Body of pancreas (tissue), 4 donors: Measurements from ENCODE around the gene HES2. TPM values are rescaled to one million over a fixed set of nuclear protein-coding genes. Genes with fewer than 3 reads are reported as not detected.

Experiments used
- ATAC-seq: fragments of 150-250 bp; one replicate; pipeline ENCODE4 v1.9.1; 2016
- DNase-seq, 4 donors: peaks; one replicate each; pipeline ENCODE4 v3.0.0-alpha.2; 2019
- H3K27ac ChIP-seq, 4 donors: fragments of 200-600 bp; sonication (generic); 1 replicate in 3 of 4; 2 replicates in 1 of 4; pipeline versions ENCODE4 v1.5.1 to v1.6.1; 2016 to 2019; ENCODE audit warnings: mild to moderate bottlenecking in 1 of 4, mixed read lengths in 1 of 4, moderate library complexity in 1 of 4
- H3K27me3 ChIP-seq, 2 donors: fragments of 200-600 bp; sonication (generic); one replicate each; pipeline ENCODE4 v1.6.0; 2016; ENCODE audit warnings: mild to moderate bottlenecking in 1 of 2
- H3K36me3 ChIP-seq, 2 donors: fragments of 200-600 bp; sonication (generic); replicated peaks in 1 of 2; 2 replicates each; pipeline ENCODE4 v1.5.1; 2016; ENCODE audit warnings: low read depth in 2 of 2; ENCODE audit not compliant: insufficient read depth in 1 of 2
- H3K4me1 ChIP-seq: fragments of 200-600 bp; sonication (generic); one replicate; pipeline ENCODE4 v1.6.0; 2016
- H3K4me3 ChIP-seq, 2 donors: fragments of 200-600 bp; sonication (generic); 1 replicate in 1 of 2; 2 replicates in 1 of 2; pipeline ENCODE4 v1.5.1; 2016 to 2019
- H3K9me3 ChIP-seq, 3 donors: fragments of 200-600 bp; sonication (generic); 1 replicate in 2 of 3; 2 replicates in 1 of 3; pipeline ENCODE4 v1.5.1; 2016
- CTCF ChIP-seq, 7 experiments: fragments of 450-650 bp in 4 of 7; fragments of 200-600 bp in 3 of 7; sonication (generic) in 3 of 7; IDR thresholded peaks; one replicate each; pipeline ENCODE4 v1.5.1; 2016 to 2019; ENCODE audit warnings: antibody characterized with exemption in 7 of 7
- POLR2A ChIP-seq, 3 donors: fragments of 450-650 bp; IDR thresholded peaks; one replicate each; pipeline ENCODE4 v1.6.1; 2016; ENCODE audit warnings: antibody characterized with exemption in 3 of 3, mild to moderate bottlenecking in 2 of 3
- WGBS, 2 donors: methylation state at CpG; one replicate each; pipeline ENCODE4 v1.1.5; 2017; 5-methylcytosine and 5-hydroxymethylcytosine counted together
- intact Hi-C: fragments of 100-400 bp; cut with DNase I; formaldehyde crosslinking; loops from one replicate; pipeline ENCODE4 v1.15.1; 2023
- total RNA-seq, 2 donors: library from RNA; depleted of rRNA; stranded (reverse); fragments of >200 nt; gene quantifications; one replicate each; pipeline ENCODE4 v1.1.0, GENCODE V29; 2016

Gene HES2
- total RNA-seq = under 1 TPM in 1 of 2 donors, not detected in 1; 0.26 TPM

- peaks cover 0 to 41% of the 10 kb centered on the region in 2 donors for H3K27me3 ChIP-seq
- no peak within 1 kb of the TSS for H3K27ac ChIP-seq
- DNase-seq = peak in 1 of 4 donors; percentile 33
- TF ChIP-seq CTCF (IDR thresholded peaks at IDR 0.05) (no peak), POLR2A (IDR thresholded peaks at IDR 0.05) (no peak)
- WGBS, 2 donors = 0% methylated on average over 6 to 48 of the region's 62 CpGs
- H3K36me3 ChIP-seq = no peaks in the 10 kb centered on the region
- H3K9me3 ChIP-seq = no peaks in the 10 kb centered on the region
- intact Hi-C loops = no loop called here
- no peak within 1 kb of the TSS for H3K4me3 ChIP-seq
- H3K4me1 ChIP-seq = peaks cover 50% of the 10 kb centered on the region
- ATAC-seq = no peak
These were observed at the start of gene HES2 for GRCh38 chr1:6419804-6420453. Gene HES2, minus strand, starts transcription at chr1:6419919. Its CDS starts 99 bp downstream, at chr1:6419820.

GRCh38 chr1:6468729-6469461 lies 49.2 kb upstream of the HES2 start:
- no peaks in the 10 kb centered on the region for H3K36me3 ChIP-seq
- DNase-seq (no peak), ATAC-seq (no peak)
- no peak overlapping the region for H3K27ac ChIP-seq
- H3K9me3 ChIP-seq = no peaks in the 10 kb centered on the region
- H3K4me3 ChIP-seq = no peak overlapping the region
- intact Hi-C loops = no loop called here
- no peaks in the 10 kb centered on the region for H3K4me1 ChIP-seq
- H3K27me3 ChIP-seq = no peaks in the 10 kb centered on the region
- TF ChIP-seq POLR2A (IDR thresholded peaks at IDR 0.05) = no peak
- TF ChIP-seq CTCF (IDR thresholded peaks at IDR 0.05) = no peak
- 81 to 89% methylated on average over 9 to 13 of the region's 13 CpGs for WGBS, 2 donors

- WGBS, 2 donors = 93 to 94% methylated on average over 19 to 28 of the region's 30 CpGs
- ATAC-seq (no peak), DNase-seq (no peak)
- H3K9me3 ChIP-seq = no peaks in the 10 kb centered on the region
- H3K4me3 ChIP-seq = no peak overlapping the region
- TF ChIP-seq POLR2A (IDR thresholded peaks at IDR 0.05) = no peak
- TF ChIP-seq CTCF (IDR thresholded peaks at IDR 0.05) = no peak
- intact Hi-C loops = no loop called here
- H3K4me1 ChIP-seq = no peaks in the 10 kb centered on the region
- H3K27ac ChIP-seq = no peak overlapping the region
- no peaks in the 10 kb centered on the region for H3K27me3 ChIP-seq
- H3K36me3 ChIP-seq = no peaks in the 10 kb centered on the region
These were observed 48.3 kb upstream of the HES2 start for GRCh38 chr1:6467744-6468688.

GRCh38 chr1:6467224-6467623 lies 47.5 kb upstream of the HES2 start:
- WGBS, 2 donors = 90 to 94% methylated on average over 9 to 12 of the region's 12 CpGs
- H3K36me3 ChIP-seq = no peaks in the 10 kb centered on the region

More at GRCh38 chr1:6467224-6467623, 47.5 kb upstream of the HES2 start:
- ATAC-seq = no peak
- H3K4me3 ChIP-seq = no peak overlapping the region
- intact Hi-C loops = no loop called here
- no peak overlapping the region for H3K27ac ChIP-seq
- TF ChIP-seq CTCF (IDR thresholded peaks at IDR 0.05) = no peak
- no peak for TF ChIP-seq POLR2A (IDR thresholded peaks at IDR 0.05)
- no peaks in the 10 kb centered on the region for H3K9me3 ChIP-seq
- no peaks in the 10 kb centered on the region for H3K4me1 ChIP-seq
- no peaks in the 10 kb centered on the region for H3K27me3 ChIP-seq
- DNase-seq = no peak
